PC-9 (cell line): Measurements from ENCODE around the gene CD300LB.

ENCODE experiments used
- CTCF ChIP-seq: fragments of 200-600 bp; sonication (generic); conservative IDR thresholded peaks from 2 replicates; pipeline ENCODE4 v1.6.1; 2017; ENCODE audit warnings: mixed run types, antibody characterized with exemption, mild to moderate bottlenecking, moderate library complexity
- EZH2 ChIP-seq: fragments of 200-600 bp; sonication (generic); IDR thresholded peaks from 2 replicates; pipeline ENCODE4 v1.8.0; 2017; ENCODE audit warnings: antibody characterized with exemption, low read depth

GRCh38 chr17:74525465-74525725 is 5.9 kb downstream of the CD300LB start:
- no peak for TF ChIP-seq CTCF
- no peak for TF ChIP-seq EZH2
